AG04449 (cell line): ENCODE data around the gene MTUS2.

Source experiments
- CTCF ChIA-PET: fragments of 350-600 bp; formaldehyde crosslinking; extraction: SDS; loops from one replicate; lab custom pipeline; 2021; ENCODE audit warnings: antibody characterized with exemption; lab: Yijun Ruan, JAX
- POLR2A ChIA-PET: fragments of 400-600, 350-600 bp; formaldehyde crosslinking; extraction: SDS; loops from one replicate; lab custom pipeline; 2020; ENCODE audit warnings: antibody characterized with exemption, inconsistent platforms; lab: Yijun Ruan, JAX
- DNase-seq: peaks from one replicate; pipeline ENCODE4 v3.0.0-alpha.2; 2010; ENCODE audit warnings: low read depth, low spot score
- H3K4me3 ChIP-seq: 2 replicates; pipeline ENCODE4 v1.5.1; 2011; ENCODE audit warnings: low read depth, mild to moderate bottlenecking, control low read depth, low read length
- CTCF ChIP-seq: IDR thresholded peaks from one replicate; pipeline ENCODE4 v1.5.1; 2011; ENCODE audit warnings: mild to moderate bottlenecking, moderate library complexity, low read length, control low read depth, inconsistent platforms; ENCODE audit not compliant: insufficient read depth; ENCODE audit errors: missing control alignments

MTUS2 gene

GRCh38 chr13:29452773-29453616 lies 632.9 kb downstream of the MTUS2 start:
- TF ChIP-seq CTCF = no peak
- DNase-seq = no peak
- no peak overlapping the region for H3K4me3 ChIP-seq
- ChIA-PET CTCF (interaction anchor here (0.9 to 1.4 kb wide), 3 partner anchors 9 to 20 kb away, joined by 3 to 6 read pairs (median 4); no protein-coding TSS in a partner anchor), POLR2A (no interaction called here)

GRCh38 chr13:29453617-29454011 lies 633.5 kb downstream of the MTUS2 start:
- ChIA-PET POLR2A (no interaction called here), CTCF (interaction anchor here (1.1 to 1.6 kb wide), 3 partner anchors 12 to 19 kb away, joined by 4 to 6 read pairs (median 6); no protein-coding TSS in a partner anchor)
- no peak for DNase-seq
- TF ChIP-seq CTCF = no peak
- no peak overlapping the region for H3K4me3 ChIP-seq

- peak; percentile 10 for TF ChIP-seq CTCF
- no peak for DNase-seq
- no peak overlapping the region for H3K4me3 ChIP-seq
- POLR2A ChIA-PET = no interaction called here
- CTCF ChIA-PET = interaction anchor here (0.9 to 1.6 kb wide), 4 partner anchors 9 to 63 kb away, joined by 3 to 11 read pairs (median 5); no protein-coding TSS in a partner anchor
Observed at GRCh38 chr13:29454931-29455481, 634.9 kb downstream of the MTUS2 start.

- H3K4me3 ChIP-seq = no peak overlapping the region
- no peak for DNase-seq
- CTCF ChIA-PET = interaction anchor here (1.1 to 1.6 kb wide), 2 partner anchors 9 to 16 kb away, joined by 3 to 11 read pairs; no protein-coding TSS in a partner anchor
- POLR2A ChIA-PET = no interaction called here
- TF ChIP-seq CTCF = no peak
Observed at GRCh38 chr13:29456419-29456818, 636.3 kb downstream of the MTUS2 start.

GRCh38 chr13:29457299-29457698 lies 637.2 kb downstream of the MTUS2 start:
- POLR2A ChIA-PET = no interaction called here
- H3K4me3 ChIP-seq = no peak overlapping the region
- DNase-seq = peak; percentile 63
- TF ChIP-seq CTCF = no peak
- CTCF ChIA-PET = no interaction called here

- no peak for DNase-seq
- no peak for TF ChIP-seq CTCF
- H3K4me3 ChIP-seq = no peak overlapping the region
- ChIA-PET CTCF (interaction anchor here (0.8 to 2.8 kb wide), 2 partner anchors 10 to 14 kb away, joined by 3 to 18 read pairs; no protein-coding TSS in a partner anchor), POLR2A (no interaction called here)
Observed at GRCh38 chr13:29458419-29458818, 638.3 kb downstream of the MTUS2 start.
